ENCODE results near the gene SPOUT1. TPM values are rescaled to one million over a fixed set of nuclear protein-coding genes. Genes with fewer than 3 reads are reported as not detected.
"Not testable (repeated sequence)": the region's sequence is repeated elsewhere in the genome, so short reads cannot be mapped to it uniquely, and the experiment has no call there.

Gene SPOUT1
- 25.6 to 27.6 TPM (median 26.3 TPM) in 3 replicates for total RNA-seq
- long read RNA-seq, full-length matches to known transcripts: 39 of 57 reads
- long read RNA-seq, partial matches to known transcripts: 3 of 57 reads
- long read RNA-seq, other reads (novel, unspliced or antisense): 15 of 57 reads

DNA sequence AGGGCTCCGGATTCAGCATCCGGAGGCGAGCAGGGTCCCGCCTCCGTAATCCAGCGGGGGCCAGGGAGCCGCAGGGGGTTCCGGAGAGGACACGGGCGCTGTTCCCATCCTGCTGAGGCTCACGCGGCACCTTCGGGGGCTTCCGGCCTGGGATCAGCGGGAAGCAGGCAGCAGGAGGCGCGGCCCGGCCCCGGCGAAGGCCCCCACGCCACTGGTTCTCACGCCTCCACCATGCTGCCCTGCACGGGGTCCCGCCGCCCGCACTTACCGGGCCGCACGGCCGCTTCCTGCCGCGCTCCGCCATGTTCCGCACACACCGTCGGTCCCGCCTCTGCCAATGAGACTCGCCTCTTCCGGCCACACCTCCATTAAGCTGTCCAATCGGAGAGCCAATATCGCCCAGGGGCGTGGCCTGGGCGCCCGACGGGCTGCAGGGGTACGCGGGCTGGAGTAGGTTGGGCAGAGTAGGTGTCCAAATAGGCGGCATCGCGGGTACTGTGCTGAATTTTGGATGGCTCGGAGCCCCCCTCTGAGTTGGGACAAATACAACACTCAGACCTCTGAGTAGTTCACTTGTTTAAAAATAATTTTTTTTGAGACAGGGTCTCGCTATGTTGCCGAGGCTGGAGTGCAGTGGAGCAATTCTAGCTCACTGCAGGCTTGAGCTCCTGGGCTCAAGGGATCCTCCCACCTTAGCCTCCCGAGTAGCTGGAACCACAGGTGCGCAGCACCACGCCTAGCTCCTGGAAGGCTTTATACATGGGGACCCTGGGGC, at the start of gene SPOUT1:
Gene SPOUT1 (minus strand): TSS at position 318 of the 775 bp plus-strand sequence. CDS start 14 bp downstream, at position 304.
- TF ChIP-seq, protein P1, sequence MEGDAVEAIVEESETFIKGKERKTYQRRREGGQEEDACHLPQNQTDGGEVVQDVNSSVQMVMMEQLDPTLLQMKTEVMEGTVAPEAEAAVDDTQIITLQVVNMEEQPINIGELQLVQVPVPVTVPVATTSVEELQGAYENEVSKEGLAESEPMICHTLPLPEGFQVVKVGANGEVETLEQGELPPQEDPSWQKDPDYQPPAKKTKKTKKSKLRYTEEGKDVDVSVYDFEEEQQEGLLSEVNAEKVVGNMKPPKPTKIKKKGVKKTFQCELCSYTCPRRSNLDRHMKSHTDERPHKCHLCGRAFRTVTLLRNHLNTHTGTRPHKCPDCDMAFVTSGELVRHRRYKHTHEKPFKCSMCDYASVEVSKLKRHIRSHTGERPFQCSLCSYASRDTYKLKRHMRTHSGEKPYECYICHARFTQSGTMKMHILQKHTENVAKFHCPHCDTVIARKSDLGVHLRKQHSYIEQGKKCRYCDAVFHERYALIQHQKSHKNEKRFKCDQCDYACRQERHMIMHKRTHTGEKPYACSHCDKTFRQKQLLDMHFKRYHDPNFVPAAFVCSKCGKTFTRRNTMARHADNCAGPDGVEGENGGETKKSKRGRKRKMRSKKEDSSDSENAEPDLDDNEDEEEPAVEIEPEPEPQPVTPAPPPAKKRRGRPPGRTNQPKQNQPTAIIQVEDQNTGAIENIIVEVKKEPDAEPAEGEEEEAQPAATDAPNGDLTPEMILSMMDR (IDR thresholded peaks at IDR 0.05): peak; percentile 24
- peaks cover 18% of the 10 kb centered on the region for H3K4me1 Mint-ChIP-seq (ENCODE audit: low read depth)
- H3K36me3 Mint-ChIP-seq (ENCODE audit: low read depth): peaks cover 5% of the 10 kb centered on the region
- peak within 1 kb of the TSS; percentile 84 for H3K4me3 Mint-ChIP-seq (ENCODE audit: unreplicated experiment)
- peak within 1 kb of the TSS; percentile 77 for H3K27ac Mint-ChIP-seq (ENCODE audit: unreplicated experiment)
- no peaks in the 10 kb centered on the region for H3K9me3 Mint-ChIP-seq (ENCODE audit: low read depth)
- peak; percentile 96 for DNase-seq (ENCODE audit: low spot score)
- H3K27me3 Mint-ChIP-seq (ENCODE audit: low read depth): no peaks in the 10 kb centered on the region

DNA sequence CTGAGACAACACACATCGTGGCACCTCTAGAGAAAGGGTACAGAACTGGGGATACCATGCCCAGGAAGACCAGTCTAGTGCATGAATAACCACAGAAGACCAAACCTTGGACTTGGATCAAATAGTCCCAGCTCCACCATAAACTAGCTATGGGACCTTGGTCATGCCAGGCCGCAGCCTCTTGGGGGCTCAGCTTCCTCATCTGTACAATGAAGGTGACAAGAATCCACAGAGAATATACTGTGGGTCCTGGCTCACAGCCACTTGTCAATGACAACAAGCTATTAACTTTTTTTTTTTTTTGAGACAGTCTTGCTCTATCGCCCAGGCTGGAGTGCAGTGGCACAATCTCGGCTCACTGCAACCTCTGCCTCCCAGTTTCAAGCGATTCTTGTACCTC, 48.3 kb upstream of the SPOUT1 start:
- Mint-ChIP-seq H3K27ac (ENCODE audit: unreplicated experiment) (no peak overlapping the region), H3K36me3 (ENCODE audit: low read depth) (no peaks in the 10 kb centered on the region), H3K4me3 (ENCODE audit: unreplicated experiment) (no peak overlapping the region), H3K27me3 (ENCODE audit: low read depth) (no peaks in the 10 kb centered on the region), H3K9me3 (ENCODE audit: low read depth) (no peaks in the 10 kb centered on the region), H3K4me1 (ENCODE audit: low read depth) (peaks cover 19% of the 10 kb centered on the region)
- TF ChIP-seq, protein P1 (IDR thresholded peaks at IDR 0.05): no peak
- no peak for DNase-seq (ENCODE audit: low spot score)

- DNase-seq (ENCODE audit: low spot score); H3K27ac Mint-ChIP-seq (ENCODE audit: unreplicated experiment); H3K36me3 Mint-ChIP-seq (ENCODE audit: low read depth); H3K4me1 Mint-ChIP-seq (ENCODE audit: low read depth); H3K27me3 Mint-ChIP-seq (ENCODE audit: low read depth); H3K9me3 Mint-ChIP-seq (ENCODE audit: low read depth); H3K4me3 Mint-ChIP-seq (ENCODE audit: unreplicated experiment): not testable (repeated sequence)
Observed at GRCh38 chr9:128870941-128871265, 41.3 kb upstream of the SPOUT1 start.

DNA sequence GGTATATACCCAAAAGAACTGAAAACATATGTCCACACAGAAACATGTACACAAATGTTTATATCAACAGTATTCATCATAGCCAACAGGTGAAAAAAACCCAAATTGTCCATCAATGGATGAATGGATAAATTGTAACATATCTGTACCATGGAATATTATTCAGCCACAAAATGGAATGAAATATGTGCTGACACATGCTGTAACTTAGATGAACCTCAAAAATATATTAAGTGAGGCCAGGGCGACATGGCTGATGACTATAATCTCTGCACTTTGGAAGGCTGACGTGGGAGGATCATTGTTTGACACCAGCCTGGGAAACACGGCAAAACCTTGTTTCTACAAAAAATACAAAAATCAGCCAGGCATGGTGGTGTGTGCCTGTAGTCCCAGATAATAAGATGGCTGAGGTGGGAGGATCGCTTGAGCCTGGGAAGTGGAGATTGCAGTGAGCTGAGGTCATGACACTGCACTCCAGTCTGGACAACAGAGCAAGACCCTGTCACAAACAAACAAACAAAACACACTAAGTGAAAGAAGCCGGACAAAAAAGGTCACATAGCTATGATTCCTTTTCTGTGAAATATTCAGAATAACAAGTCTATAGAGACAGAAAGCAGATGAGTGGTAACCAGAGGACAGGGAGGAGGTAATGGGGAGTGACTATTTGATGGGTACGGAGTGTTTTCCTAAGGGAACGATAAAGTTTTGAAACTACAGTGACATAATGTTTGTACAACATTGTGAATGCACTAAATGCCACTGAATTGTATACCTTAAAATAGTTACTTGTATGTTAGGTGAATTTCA, 40.7 kb upstream of the SPOUT1 start:
- Mint-ChIP-seq H3K27me3 (ENCODE audit: low read depth) (no peaks in the 10 kb centered on the region), H3K27ac (ENCODE audit: unreplicated experiment) (no peak overlapping the region), H3K36me3 (ENCODE audit: low read depth) (no peaks in the 10 kb centered on the region), H3K4me1 (ENCODE audit: low read depth) (peaks cover 3% of the 10 kb centered on the region), H3K9me3 (ENCODE audit: low read depth) (no peaks in the 10 kb centered on the region), H3K4me3 (ENCODE audit: unreplicated experiment) (no peak overlapping the region)
- TF ChIP-seq, protein P1 (IDR thresholded peaks at IDR 0.05): no peak
- no peak for DNase-seq (ENCODE audit: low spot score)

DNA sequence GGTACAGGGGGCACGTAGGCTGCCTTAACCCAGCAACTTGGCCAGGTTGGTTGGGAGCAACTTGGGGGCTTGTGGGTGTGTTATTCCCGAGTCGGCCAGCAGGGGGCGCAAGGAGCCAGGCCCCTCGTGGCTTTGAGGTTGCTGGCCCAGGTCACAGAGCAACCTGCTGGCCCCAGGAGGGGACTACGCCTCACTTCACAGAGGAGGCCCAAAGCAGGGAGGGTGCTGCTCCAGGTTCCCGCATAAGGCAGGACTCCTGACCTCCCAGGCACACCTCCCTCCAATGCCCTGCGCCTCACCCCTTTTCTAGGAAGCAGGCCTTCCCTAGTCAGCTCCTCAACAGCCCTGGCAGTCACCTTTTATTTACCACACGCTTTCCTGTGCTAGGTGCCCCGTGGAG, 34.1 kb upstream of the SPOUT1 start:
- DNase-seq (ENCODE audit: low spot score): no peak
- H3K27ac Mint-ChIP-seq (ENCODE audit: unreplicated experiment): no peak overlapping the region
- no peaks in the 10 kb centered on the region for H3K36me3 Mint-ChIP-seq (ENCODE audit: low read depth)
- no peaks in the 10 kb centered on the region for H3K9me3 Mint-ChIP-seq (ENCODE audit: low read depth)
- H3K4me3 Mint-ChIP-seq (ENCODE audit: unreplicated experiment): no peak overlapping the region
- H3K4me1 Mint-ChIP-seq (ENCODE audit: low read depth): peaks cover 3% of the 10 kb centered on the region
- no peaks in the 10 kb centered on the region for H3K27me3 Mint-ChIP-seq (ENCODE audit: low read depth)
- TF ChIP-seq, protein P1 (IDR thresholded peaks at IDR 0.05): peak; percentile 96

Measured in chondrocyte (in vitro differentiated cells).